GM23248 (cell line): Measurements from ENCODE around the gene CLK3. TPM values are rescaled to one million over a fixed set of nuclear protein-coding genes. Genes with fewer than 3 reads are reported as not detected.

Experiments
- DNase-seq: peaks from one replicate; pipeline ENCODE4 v3.0.0-alpha.2; 2015
- H2AFZ ChIP-seq: fragments of 200-600 bp; sonication (generic); 2 replicates; pipeline ENCODE4 v1.6.1; 2016; ENCODE audit warnings: antibody characterized with exemption
- H3F3A ChIP-seq: fragments of 200-600 bp; sonication (generic); 2 replicates; pipeline ENCODE4 v1.6.1; 2016; ENCODE audit warnings: mild to moderate bottlenecking, antibody characterized with exemption, mixed run types; ENCODE audit not compliant: insufficient read depth
- H3K27ac ChIP-seq: fragments of 200-600 bp; sonication (generic); 2 replicates; pipeline ENCODE4 v1.5.1; 2016; ENCODE audit warnings: mild to moderate bottlenecking
- H3K27me3 ChIP-seq: fragments of 200-600 bp; sonication (generic); replicated peaks from 2 replicates; pipeline ENCODE4 v1.6.1; 2016; ENCODE audit warnings: mild to moderate bottlenecking; ENCODE audit not compliant: insufficient read depth
- H3K36me3 ChIP-seq: fragments of 200-600 bp; sonication (generic); 2 replicates; pipeline ENCODE4 v1.6.1; 2016; ENCODE audit warnings: low read depth, mild to moderate bottlenecking
- H3K4me1 ChIP-seq: fragments of 200-600 bp; sonication (generic); 2 replicates; pipeline ENCODE4 v1.6.1; 2016; ENCODE audit warnings: mild to moderate bottlenecking; ENCODE audit not compliant: insufficient read depth
- H3K4me2 ChIP-seq: fragments of 200-600 bp; sonication (generic); one replicate; pipeline ENCODE4 v1.6.1; 2016; ENCODE audit warnings: mild to moderate bottlenecking; ENCODE audit not compliant: unreplicated experiment
- H3K4me3 ChIP-seq: fragments of 200-600 bp; sonication (generic); 2 replicates; pipeline ENCODE4 v1.5.1; 2016; ENCODE audit warnings: mild to moderate bottlenecking
- H3K79me2 ChIP-seq: fragments of 200-600 bp; sonication (generic); 2 replicates; pipeline ENCODE4 v1.6.1; 2016; ENCODE audit warnings: mild to moderate bottlenecking; ENCODE audit not compliant: insufficient read depth
- H3K9ac ChIP-seq: fragments of 200-600 bp; sonication (generic); 2 replicates; pipeline ENCODE4 v1.6.1; 2016; ENCODE audit warnings: mild to moderate bottlenecking
- H3K9me2 ChIP-seq: fragments of 200-600 bp; sonication (generic); 2 replicates; pipeline ENCODE4 v1.6.1; 2016; ENCODE audit warnings: mixed run types, mild to moderate bottlenecking, moderate library complexity; ENCODE audit not compliant: insufficient read depth
- H3K9me3 ChIP-seq: fragments of 200-600 bp; sonication (generic); one replicate; pipeline ENCODE4 v1.6.1; 2017; ENCODE audit warnings: low read depth
- H4K20me1 ChIP-seq: fragments of 200-600 bp; sonication (generic); 2 replicates; pipeline ENCODE4 v1.6.0; 2016; ENCODE audit not compliant: insufficient read depth
- EZH2 ChIP-seq: fragments of 200-600 bp; sonication (generic); IDR thresholded peaks from 2 replicates; pipeline ENCODE4 v1.6.1; 2018; ENCODE audit warnings: antibody characterized with exemption, mild to moderate bottlenecking; ENCODE audit not compliant: insufficient read depth, poor library complexity, severe bottlenecking
- EZH2phosphoT487 ChIP-seq: fragments of 200-600 bp; sonication (generic); IDR thresholded peaks from 2 replicates; pipeline ENCODE4 v1.6.1; 2018; ENCODE audit warnings: antibody characterized with exemption, moderate library complexity, mild to moderate bottlenecking, low read depth; ENCODE audit not compliant: insufficient read depth
- WGBS, 2 experiments: methylation state at CpG; one replicate each; pipeline ENCODE4 v1.1.6; 2015 to 2017; ENCODE audit warnings: low lambda C conversion rate in 2 of 2, low coverage in 1 of 2; ENCODE audit errors: missing lambda C conversion rate in 2 of 2; 5-methylcytosine and 5-hydroxymethylcytosine counted together
- in situ Hi-C: fragments of 300-500 bp; cut with MboI; formaldehyde crosslinking; loops from 2 replicates; pipeline ENCODE4 v1.15.0; 2020
- polyA plus RNA-seq: library from polyadenylated mRNA; unstranded; fragments of >200 nt; fragmentation: Nextera tagmentation; extraction: Ambion mirVana; gene quantifications from 2 replicates; pipeline ENCODE4 v1.2.1, GENCODE V29; 2016
- total RNA-seq: library from RNA; depleted of rRNA; stranded (reverse); fragments of >200 nt; shearing (Covaris generic); gene quantifications from 2 replicates; pipeline ENCODE4 v1.2.3, GENCODE V29; 2014; rRNA removed

Gene CLK3
- total RNA-seq (67.2 and 67.9 TPM in 2 replicates), polyA plus RNA-seq (40.4 and 41.9 TPM in 2 replicates)

DNA sequence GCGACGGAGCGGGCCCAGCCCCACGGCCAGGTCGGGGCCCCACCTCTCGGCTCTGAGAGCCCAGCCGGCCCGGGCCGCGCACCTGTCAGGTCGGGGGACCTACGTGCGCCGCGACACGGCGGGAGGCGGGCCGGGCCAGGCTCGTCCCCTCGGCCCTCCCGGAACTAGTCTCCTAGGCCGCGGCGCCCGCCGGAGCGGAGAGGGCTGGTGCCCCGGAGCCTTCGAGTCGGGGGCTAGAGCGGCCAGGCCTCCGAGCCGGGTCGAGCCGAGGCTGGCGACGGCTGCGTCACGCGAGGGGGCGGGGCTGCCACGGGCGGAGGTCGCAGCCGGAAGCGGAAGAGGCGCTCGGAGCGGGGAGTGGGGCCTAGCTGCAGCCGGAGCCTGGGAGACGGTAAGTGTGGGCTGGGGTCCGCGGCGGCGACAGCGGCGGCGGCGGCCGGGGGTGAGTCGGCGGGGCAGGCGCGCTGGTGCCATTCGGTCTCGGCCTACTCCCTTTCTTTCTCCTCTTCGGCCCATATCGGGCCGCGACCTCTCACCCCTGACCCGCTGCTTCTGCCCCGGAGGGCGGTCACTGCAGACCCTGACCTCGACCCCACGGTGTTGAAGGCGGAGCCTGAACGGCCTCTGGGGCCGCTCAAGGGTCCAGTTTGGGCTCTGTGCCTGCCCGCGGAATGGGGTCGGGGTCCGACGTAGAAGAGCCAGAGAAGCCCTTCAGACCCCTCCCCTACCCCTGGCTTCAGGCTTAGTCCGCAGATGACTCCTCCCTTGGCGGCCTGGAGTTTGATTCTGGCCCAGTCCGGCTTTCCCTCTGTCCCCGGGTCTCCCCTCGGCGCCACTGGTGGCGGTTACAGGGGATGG is at the start of gene CLK3:
TSS of gene CLK3 (plus strand) at position 329 of the 858 bp plus-strand sequence. CDS start 3,361 bp downstream, outside the sequence.
- Histone ChIP-seq H3K27me3 (no peaks in the 10 kb centered on the region), H3K4me3 (peak within 1 kb of the TSS; percentile 80), H3K9me2 (no peaks in the 10 kb centered on the region), H3K9me3 (no peaks in the 10 kb centered on the region), H3K9ac (peak within 1 kb of the TSS; percentile 98), H3F3A (peaks cover 24% of the 10 kb centered on the region), H3K79me2 (peaks cover 51% of the 10 kb centered on the region), H3K27ac (peak within 1 kb of the TSS; percentile 90), H3K4me1 (peaks cover 16% of the 10 kb centered on the region), H3K36me3 (no peaks in the 10 kb centered on the region), H4K20me1 (peaks cover 10% of the 10 kb centered on the region), H2AFZ (peak within 1 kb of the TSS; percentile 89), H3K4me2 (peak within 1 kb of the TSS; percentile 82)
- no peak for TF ChIP-seq EZH2
- no peak for TF ChIP-seq EZH2phosphoT487
- WGBS, 2 experiments = 1 to 2% methylated on average over 65 to 71 of the region's 91 CpGs
- in situ Hi-C loops = no loop called here
- DNase-seq = peak; percentile 95

DNA sequence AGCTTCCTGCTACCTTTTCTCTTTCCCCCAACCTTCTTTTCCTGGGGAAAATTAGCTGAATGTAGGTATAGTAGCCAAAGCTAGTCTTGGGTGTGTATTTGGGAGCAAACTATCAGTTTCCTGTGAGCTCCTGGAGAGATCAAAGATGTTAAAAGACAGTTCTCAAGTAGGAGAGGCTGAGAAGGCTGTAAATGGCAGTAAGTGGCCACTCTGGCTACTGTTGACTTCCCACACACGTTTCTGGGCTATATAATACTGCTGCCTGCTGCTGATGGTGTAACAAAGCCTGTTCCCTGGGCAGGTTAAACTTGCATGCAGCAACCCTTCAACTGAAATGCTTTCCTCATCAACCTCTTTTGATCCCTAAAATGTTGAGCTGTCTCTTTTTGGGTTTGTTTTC is 47.0 kb upstream of the CLK3 start:
- no peak overlapping the region for H3K4me2 ChIP-seq
- H3F3A ChIP-seq = peaks cover 21% of the 10 kb centered on the region
- in situ Hi-C loops = no loop called here
- H3K27ac ChIP-seq = no peak overlapping the region
- H3K79me2 ChIP-seq = peaks cover 25% of the 10 kb centered on the region; the same call in 1 of the 2 replicates
- H3K27me3 ChIP-seq = no peaks in the 10 kb centered on the region
- no peaks in the 10 kb centered on the region for H3K9me3 ChIP-seq
- TF ChIP-seq EZH2 = no peak
- TF ChIP-seq EZH2phosphoT487 = no peak
- no peak for DNase-seq
- WGBS, 2 experiments = 28 to 40% methylated on average over 1 of the region's 1 CpG
- H2AFZ ChIP-seq = no peak overlapping the region
- H3K9ac ChIP-seq = no peak overlapping the region
- peaks cover 19% of the 10 kb centered on the region for H3K4me1 ChIP-seq
- no peaks in the 10 kb centered on the region for H3K36me3 ChIP-seq
- H3K9me2 ChIP-seq = no peaks in the 10 kb centered on the region
- no peak overlapping the region for H3K4me3 ChIP-seq
- H4K20me1 ChIP-seq = no peaks in the 10 kb centered on the region

DNA sequence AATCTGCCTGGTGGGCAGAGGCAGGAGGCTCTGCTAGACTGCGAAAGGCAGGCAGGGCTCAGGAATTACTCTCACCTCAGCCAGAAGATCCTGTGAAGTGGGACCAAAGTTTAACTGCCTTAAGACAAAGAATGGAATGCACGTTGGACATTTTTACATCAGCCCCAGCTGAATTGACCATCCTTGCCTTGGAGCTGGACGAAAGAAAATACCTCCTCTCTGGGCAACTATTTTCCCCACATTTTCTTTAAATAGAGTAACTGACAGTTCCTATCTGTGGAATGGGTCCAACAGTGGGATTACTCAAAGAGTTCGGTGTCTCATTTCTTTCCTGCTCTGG is 45.9 kb upstream of the CLK3 start:
- TF ChIP-seq EZH2 (no peak), EZH2phosphoT487 (no peak)
- in situ Hi-C loops = no loop called here
- Histone ChIP-seq H3K9ac (no peak overlapping the region), H3K79me2 (peaks cover 15% of the 10 kb centered on the region; the same call in 1 of the 2 replicates), H3K4me1 (peaks cover 22% of the 10 kb centered on the region), H3K4me3 (no peak overlapping the region), H2AFZ (no peak overlapping the region), H3K4me2 (no peak overlapping the region), H3F3A (peaks cover 21% of the 10 kb centered on the region), H4K20me1 (no peaks in the 10 kb centered on the region), H3K27me3 (no peaks in the 10 kb centered on the region), H3K36me3 (no peaks in the 10 kb centered on the region), H3K9me3 (no peaks in the 10 kb centered on the region), H3K27ac (no peak overlapping the region), H3K9me2 (no peaks in the 10 kb centered on the region)
- WGBS, 2 experiments = 74 to 75% methylated on average over 4 of the region's 4 CpGs
- no peak for DNase-seq

DNA sequence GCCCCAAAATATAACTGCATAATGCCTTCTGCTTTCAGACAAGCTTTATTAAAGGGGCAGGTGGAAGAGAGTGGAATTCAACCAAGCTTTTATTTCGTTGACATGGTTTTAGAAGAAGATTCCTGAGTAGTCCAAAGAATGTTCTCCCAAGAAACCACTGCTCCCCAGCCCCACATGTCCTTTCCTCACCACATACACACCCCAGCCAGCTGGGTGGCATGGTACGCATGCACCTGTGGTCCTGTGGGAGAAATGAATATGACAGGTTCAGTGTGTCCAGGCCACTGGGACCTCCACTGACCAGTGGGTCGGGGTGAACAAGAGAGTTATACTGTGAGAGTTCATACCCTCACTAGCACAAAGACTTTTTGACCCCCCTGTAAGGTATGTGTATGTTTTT is 44.4 kb upstream of the CLK3 start:
- no peak overlapping the region for H3K9ac ChIP-seq
- H3K9me2 ChIP-seq = no peaks in the 10 kb centered on the region
- no peak overlapping the region for H3K4me3 ChIP-seq
- 93% methylated on average over 3 of the region's 3 CpGs for WGBS, 2 experiments
- peaks cover 3% of the 10 kb centered on the region; the same call in 1 of the 2 replicates for H3K79me2 ChIP-seq
- H2AFZ ChIP-seq = no peak overlapping the region
- H3K27ac ChIP-seq = no peak overlapping the region
- H3K9me3 ChIP-seq = no peaks in the 10 kb centered on the region
- H3K36me3 ChIP-seq = no peaks in the 10 kb centered on the region
- TF ChIP-seq EZH2 = no peak
- no peak for TF ChIP-seq EZH2phosphoT487
- peak overlapping the region; percentile 28 for H3K4me2 ChIP-seq
- no peaks in the 10 kb centered on the region for H4K20me1 ChIP-seq
- DNase-seq = no peak
- peaks cover 22% of the 10 kb centered on the region for H3K4me1 ChIP-seq
- in situ Hi-C loops = no loop called here
- peaks cover 21% of the 10 kb centered on the region for H3F3A ChIP-seq
- no peaks in the 10 kb centered on the region for H3K27me3 ChIP-seq
